NCI-H2227 (cell line): ENCODE data around the gene ASCL2.

Source experiments
- DNase-seq: peaks from one replicate; lab custom pipeline; 2025; ENCODE audit not compliant: unreplicated experiment; lab: John Stamatoyannopoulos, UW

ASCL2 gene

DNA sequence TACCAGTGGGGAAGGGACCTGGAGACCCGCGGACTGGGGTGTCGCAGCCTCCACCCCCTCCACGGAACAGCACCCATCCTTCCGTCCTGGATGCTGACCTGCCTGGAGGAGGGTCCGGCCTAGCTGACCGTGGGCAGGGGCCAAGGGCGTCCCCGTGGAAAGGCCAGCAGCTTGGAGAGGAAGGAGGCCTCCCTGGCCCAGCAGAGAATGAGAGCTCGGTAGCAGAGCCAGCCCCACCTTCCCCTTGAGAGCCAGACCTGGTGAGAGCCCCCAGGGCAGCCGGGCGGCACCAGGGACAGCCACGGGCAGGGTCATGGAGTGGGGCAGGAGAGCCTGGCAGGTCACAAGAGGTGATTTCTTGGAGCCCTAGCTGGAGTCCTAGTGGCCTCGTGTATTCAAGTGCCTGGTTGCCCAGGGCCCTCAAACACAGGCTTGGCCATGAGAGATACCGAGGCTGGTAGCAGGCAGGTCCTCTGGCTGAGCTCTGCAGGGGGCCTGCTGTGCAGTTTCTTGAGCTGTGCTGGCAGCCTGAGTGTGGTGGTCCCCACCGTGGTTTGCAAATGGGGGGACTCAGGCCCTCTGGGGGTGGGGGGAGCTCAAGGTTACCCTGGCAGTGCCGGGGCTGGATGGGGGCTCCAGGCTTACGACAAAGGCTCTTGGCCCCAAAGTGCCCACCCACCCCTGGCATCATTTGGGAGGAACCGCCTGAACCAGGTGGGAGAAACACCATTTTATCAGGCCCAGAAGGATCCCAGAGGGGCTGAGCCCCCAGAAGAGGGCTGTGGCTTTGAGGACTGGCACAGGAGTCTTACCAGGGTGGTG lies 39.1 kb upstream of the ASCL2 start:
- DNase-seq, result no peak

DNA sequence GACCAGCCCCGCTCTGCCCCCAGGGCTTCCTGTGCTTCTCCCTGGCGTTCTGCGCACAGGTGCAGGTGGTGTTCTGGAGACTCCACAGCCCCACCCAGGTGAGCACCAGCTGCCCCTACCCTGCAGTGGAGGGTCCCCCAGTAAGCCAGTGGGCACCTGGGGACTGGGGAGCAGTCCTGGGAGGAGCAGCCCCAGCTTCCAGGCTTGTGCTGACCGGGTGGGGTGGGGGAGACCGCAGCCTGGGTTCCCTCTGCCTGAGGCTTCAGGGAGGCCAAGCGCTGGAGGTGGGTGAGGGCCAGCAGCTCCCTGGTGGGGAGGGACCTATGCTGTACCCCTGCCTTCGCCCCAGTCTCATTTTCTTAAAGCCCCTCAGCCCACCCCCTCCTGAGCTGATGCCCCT lies 38.3 kb upstream of the ASCL2 start:
- no peak for DNase-seq

DNA sequence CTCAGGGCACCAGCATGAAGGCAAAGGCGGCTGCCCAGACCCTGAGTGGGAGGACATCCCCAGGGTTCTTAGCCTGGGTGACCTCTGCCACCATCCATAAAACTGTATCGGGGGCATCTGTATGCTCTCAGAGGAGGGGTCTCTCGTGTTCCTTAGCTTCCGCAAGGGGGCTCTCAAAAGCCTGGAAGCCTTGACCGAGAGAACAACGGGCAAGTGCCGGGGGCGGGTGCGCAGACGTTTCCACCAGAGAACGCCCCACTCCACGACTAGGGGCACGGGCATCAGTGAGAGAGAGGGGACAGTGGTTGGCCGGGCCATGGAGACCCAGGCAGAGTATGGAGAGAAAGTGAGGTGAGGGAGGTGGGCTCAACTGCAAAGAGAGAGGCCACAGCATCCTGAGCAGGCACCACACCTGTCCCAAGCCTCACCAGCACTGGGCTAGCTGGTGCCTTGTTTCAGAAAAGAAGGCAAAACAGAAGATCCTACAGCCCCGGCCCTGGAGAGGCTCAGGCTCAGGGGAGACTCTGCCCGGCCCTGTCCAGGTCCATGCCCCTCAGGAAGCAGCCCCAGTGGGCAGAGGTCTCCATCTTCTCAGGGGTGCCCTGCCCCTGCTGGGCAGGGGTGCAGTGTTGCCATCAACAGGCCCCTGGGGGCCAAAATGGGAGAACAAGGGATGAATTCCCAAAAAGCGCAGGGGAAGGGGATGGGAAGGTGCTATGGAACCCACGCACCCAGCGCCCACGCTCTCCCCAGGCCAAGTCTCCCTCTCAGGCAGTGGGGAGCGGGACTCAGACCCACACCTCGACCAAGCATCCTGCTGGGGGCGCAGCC lies 37.3 kb upstream of the ASCL2 start:
- DNase-seq, result no peak

DNA sequence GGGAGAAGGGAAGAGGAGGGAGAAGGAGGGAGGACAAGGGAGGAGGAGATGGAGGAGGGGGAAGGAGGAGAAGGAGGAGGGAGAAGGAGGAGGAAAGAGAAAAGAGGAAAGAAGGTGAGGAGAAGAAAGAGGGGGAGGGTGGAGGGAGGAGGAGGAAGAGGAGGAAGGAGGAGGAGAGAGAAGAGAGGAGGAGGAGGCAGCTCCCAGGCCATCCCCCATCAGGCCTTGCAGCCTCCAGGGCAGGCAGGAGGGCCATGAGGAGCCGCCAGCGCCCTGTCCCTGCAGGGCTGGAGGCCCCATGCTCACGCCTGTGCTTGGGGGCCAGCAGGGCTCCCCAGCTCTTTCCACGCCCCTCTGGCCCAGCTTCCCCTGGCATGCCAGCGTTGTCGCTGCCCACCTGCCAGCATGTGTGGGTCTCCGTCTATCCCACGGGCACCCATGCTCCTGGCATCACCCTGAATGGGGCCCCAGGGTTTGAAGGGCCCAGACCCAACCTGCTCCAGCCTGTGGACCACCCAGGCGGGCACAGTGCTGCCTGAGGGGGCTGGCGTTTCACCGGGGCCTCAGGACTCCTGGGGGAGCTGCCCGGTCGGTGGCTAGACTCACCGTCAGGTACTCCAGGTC lies 36.6 kb upstream of the ASCL2 start:
- DNase-seq, result no peak

DNA sequence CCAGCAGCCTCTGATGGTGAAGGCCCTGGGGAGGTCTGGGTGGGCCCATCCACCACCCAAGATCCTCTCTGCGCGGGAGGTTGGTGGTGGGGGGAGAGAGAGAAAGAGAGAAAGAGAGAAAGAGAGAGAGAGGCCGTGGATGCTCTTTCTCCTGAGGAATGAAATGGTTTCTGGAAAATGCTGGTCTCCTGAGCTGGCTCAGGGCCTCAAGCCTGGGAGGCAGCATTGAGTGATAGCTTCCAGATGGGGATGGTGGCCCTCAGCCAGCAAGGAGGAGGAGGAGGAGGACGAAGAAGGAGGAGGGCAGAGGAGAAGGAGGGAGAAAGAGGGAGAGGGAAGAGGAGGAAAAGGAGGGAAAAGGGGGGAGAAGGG lies 36.0 kb upstream of the ASCL2 start:
- no peak for DNase-seq

DNA sequence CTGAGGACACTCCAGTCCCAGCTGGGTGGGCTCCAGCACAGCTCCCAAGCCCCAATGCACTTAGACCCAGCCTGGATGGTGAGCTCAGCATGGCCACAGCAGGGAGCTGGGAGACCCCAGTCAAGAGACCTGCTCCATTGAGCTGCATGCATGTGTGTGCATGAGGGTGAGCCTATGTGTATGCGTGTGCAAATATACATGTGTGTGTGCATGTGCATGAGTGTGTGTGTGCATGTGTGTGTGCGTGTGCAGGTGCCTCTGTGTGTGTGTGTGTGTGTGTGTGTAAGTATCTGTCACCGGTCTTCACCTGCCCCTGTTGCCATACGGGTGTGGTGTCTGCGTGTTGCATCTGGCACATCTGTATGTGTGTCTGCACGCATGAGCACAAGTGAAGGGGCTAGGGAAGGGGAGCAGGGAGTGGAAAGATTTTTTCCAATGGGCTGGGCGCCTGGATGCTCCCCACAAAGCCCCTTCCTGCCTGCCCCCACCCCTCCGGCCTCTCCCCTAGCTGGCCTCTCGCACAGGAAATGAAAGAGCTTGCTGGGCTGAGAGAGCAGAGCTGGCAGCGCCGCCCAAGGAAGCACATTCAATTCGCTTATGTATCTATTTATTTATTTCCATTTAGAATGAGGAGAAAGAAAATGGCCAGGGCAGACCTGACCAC lies 35.5 kb upstream of the ASCL2 start:
- no peak for DNase-seq

DNA sequence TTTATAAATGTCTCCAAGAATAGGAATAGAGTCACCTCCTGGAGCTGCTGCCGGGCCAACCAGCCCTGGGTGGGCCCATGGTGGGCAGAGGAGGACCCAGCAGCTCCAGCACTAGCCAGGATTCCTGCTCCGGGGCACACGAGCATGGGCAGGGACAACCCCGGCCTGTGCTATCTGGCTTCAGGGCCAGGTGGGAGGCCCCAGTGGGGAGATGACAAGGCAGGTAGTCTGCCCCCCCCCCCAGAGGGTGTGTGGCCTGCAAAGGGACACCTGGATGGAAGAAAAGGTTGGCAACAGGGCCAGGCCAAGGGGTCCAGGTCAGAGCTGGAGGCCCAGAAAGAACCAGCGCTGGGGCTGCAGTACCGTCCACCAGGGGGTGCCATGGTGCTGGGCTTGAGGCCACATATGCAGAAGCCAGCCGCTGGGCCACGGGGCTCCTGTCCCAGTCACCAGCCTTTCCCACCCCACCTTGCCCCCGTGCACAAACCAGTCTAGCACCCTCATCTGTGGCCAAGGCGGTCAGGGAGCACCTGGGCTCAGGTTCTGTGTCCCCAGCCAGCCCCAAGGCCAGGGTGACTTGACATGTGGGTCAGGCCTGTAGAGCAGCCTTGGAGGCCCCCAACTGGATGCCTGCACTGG lies 34.9 kb upstream of the ASCL2 start:
- DNase-seq, result peak; percentile 67

DNA sequence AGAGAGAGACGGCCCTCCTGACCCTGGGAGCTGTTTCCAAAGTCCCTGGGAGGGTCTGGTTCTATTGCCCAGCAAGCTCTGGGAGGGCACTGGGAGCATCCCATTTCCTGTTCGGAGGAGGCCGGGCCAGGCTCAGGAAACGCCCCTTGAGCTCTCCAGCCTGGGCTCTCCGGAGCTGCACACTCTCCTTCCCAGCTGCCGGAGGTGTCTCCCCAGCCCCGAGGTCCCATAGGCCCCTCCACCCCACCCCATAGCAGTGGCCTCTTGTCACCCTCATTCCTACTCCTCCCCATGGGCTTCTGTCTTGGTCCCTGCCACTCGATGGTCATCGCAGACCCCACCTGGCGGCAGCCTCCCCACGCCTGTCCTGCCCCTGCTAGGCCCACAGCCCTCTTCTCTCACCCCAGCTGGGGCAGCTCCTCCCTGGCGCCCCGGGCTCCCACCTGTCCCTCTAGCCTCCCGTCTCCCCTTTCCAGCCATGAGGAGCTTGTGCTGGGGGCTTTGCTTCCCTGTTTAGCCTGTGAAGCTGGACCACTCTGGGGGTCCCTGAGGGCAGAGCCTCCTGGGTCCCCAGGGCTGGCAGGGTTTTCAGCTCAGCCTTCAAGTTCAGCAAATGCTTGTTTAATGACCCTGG lies 34.2 kb upstream of the ASCL2 start:
- no peak for DNase-seq

DNA sequence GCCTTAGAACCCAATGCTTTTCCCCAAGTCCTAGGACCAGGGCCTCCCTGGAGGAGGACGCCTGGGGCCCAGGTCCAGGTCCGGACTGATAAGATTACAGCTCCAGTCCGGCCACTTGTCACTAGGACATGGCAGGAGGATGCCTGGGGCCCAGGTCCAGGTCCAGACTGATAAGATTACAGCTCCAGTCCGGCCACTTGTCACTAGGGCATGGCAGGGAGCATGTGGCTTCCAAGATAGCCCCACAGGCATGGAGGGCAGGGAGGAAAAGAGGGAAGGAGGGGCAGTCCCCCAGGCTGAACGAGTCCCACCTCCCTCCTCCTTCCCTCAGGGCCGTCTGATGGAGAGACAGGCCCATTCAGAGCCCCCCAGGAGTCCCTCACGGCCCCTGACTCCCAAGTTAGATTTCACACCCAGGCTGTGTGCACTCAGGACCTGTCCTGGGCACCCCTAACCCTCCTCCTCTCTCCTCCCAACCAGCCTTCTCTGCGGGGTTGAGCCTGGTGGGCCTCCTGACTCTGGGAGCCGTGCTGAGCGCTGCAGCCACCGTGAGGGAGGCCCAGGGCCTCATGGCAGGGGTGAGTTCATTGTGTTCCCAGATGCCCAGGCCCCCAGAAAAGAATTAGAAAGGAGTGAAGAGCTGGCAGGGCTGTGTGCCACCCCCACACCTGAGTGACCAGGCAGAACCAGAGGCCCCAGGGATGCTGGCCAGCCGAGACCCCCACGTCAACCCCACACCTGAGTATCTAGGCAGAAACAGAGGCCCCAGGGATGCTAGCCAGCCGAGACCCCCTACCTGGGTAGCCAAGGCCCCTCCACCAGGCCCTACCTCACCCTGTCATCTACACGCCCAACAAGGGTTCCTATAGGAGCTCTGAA lies 33.5 kb upstream of the ASCL2 start:
- DNase-seq, result no peak

DNA sequence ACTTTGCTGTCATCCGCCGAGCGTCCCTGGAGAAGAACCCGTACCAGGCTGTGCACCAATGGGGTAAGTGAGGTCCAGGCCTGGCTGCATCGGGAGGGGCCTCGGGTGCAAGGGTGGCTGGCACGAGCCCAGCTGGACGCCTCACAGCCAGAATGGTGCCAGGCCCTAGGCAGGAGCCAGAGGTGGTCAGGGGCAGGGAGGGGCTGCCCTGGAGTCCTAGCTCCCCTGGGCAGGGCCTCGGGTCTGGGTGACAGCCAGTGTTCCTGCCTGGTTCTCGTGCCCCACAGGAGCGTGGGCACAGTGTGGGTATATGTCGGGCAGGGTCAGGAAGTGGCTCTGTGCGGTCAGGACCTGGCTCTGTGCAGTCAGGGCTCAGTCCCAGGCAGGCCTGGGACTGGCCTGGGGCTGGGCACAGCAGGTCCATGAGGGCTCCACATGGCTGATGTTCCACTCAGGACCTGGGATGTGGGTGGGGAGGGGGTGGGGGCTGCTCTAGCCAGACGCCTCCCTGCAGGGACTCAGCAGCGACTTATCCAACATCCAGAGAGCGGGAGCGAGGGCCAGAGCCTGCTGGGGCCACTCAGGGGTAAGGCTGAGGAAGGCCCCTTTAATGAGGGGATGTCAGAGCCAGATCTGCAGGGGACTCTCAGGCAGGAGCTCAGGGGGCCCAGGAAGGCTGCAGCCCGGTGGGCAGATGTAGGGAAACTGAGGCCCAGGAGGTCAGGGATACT lies 32.7 kb upstream of the ASCL2 start:
- DNase-seq, result no peak

DNA sequence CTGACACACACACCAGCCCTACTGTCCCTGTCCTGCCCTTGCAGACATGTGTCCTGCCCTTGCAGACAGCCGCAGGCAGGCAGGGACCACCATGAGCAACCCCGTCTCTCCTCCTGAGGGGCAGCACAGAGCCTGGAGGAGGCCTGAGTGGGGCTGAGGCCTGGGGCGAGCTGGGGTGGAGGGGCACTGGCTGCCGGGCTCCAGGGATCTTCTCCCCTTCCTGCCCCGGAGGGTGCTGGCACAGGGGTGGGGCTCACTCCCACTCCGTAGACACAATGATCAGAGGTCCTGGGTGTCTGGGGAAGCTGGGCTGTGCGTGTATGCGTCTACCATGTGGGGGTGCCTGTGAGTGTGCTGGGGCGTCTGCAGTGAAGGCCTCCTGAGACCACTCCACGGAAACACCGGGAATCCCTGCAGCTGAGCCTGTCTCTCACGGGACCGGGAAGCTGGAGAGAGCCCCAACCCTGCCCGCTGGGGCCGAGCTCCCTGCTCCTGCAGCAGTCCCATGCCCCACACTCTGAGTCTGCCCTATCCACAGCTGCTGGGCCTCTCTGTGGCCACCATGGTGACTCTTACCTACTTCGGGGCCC lies 32.0 kb upstream of the ASCL2 start:
- no peak for DNase-seq

DNA sequence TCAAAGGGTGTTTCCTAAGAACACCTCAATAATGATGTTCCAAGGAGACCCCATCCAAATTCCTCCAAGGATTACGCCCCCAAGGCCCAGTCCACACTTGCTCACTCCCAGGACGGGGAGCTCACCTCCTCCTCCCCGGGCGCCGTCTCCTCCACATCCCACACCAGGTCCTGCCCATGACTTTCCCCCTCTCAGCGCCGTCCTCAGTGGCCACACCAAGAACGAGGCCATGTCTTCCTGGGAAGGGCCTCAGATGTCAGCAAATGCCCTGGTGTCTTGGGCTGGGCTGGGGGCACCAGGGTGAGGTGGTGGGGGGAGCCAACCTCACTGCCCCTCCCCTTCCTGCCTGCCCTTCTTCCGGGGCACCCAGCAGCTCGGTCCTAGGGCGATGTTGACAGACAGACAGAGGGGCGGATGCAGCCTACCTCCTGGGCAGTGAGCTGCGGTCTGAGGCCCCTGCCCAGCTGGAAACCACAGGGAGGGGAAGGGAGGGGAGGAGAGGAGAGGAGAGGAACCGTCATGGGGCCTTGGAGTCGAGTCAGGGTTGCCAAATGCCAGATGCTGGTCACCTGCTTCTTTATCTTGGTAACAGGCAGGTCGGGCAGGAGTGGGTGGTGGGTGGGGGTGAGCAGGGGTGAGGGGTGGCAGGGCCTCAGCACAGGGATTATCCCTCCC lies 31.4 kb upstream of the ASCL2 start, which contains the start of the genes C11orf21 and TSPAN32:
Gene C11orf21, minus strand, starts transcription at position 288 of the 675 bp plus-strand sequence. Its CDS starts 110 bp downstream, at position 178.
Gene TSPAN32, plus strand, starts transcription at position 383 of the 675 bp plus-strand sequence. Its CDS starts 137 bp downstream, at position 520.
- no peak for DNase-seq

DNA sequence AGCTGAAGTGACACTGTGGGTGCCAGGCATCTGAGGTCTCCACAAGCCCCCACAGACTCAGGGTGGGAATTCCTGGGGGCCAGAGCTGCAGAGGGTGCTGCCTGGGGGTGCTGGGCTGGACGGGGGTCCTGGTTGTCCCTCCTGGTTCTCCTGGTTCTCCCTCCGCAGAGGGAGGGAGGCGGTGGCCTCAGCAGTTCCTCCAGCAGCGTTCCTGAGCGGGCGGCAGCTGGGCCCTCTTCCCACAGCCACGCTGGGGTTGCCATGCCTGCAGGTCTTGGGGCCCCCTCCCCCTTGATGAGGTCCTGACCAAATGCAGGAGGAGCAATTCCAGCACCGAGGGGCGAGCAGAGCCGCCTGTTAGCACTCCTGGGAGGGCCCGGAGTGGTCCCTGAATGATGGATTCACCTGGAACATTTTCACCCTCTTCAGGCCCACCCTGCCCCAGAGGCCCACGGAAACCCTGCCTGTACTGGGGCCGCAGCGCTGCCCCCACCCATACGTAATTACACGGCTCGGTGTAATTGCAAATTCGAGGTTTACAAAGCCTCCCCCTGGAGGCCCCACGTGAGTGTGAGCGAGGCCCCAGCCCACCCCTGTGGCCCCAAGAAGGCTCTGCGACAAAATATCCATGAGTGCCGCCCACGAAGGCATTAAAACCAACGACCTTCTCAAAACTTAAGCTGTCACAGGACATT lies 30.7 kb upstream of the ASCL2 start:
- DNase-seq, result no peak

DNA sequence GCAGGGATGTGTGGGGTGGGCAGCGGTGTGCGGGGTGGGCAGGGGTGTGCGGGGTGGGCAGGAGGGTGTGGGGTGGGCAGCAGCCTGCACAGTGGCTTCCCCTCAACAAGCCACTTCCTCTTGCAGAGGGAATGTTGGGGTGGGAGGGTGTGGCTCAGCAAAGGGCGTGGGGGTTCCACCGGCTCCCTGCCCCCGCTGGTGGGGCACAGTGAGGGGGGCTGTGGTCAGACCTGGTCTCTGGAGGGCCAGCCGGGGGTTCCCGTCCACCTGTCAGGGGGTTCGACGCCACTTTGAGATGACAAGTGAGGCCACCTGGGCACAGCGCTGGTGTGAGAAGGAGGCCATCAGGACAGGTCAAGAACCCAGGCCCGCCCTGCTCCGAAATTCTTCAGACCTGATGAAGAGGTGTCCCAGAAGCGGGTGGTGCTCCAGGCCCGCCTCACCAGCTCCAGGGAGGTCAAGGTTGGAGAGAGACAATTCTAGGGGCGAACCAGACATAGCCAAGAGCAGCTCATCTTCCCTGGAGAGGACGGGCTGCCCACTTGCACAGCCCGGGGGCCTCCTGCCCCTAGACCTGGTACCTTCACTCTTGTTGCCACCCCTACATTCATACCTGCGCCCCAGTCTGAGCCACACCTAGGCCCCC lies 30.0 kb upstream of the ASCL2 start:
- DNase-seq, result no peak

DNA sequence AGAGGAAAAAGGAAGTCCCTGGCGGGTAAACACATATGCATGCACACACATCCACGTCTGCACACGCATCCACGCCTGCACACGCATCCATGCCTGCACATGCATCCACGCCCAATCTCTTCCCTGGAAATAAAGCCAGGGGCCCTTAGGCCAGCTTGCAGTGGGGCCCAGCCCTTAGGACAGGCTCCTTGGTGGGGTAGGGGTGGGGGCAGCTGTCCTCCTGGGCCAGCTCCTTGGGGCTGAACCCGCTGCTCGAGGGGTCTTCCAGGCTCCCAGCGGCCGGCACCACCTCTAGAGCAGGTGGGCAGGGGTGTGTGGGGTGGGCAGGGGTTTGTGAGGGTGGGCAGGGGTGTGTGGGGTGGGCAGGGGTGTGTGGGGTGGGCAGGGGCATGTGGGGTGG lies 29.4 kb upstream of the ASCL2 start:
- DNase-seq, result no peak
